NOMO-1 treated with dmso at 0.1 percent for 144 hours (cell line): Measurements from ENCODE around the gene XRN1.
"Not testable (repeated sequence)": the region's sequence is repeated elsewhere in the genome, so short reads cannot be mapped to it uniquely, and the experiment has no call there.

Source experiments
- DNase-seq: peaks from one replicate; lab custom pipeline; 2025; ENCODE audit not compliant: unreplicated experiment; lab: John Stamatoyannopoulos, UW

Gene XRN1

GRCh38 chr3:142436951-142437585 lies 10.8 kb downstream of the XRN1 start:
- no peak for DNase-seq

GRCh38 chr3:142434503-142434902 lies 13.3 kb downstream of the XRN1 start:
- no peak for DNase-seq

GRCh38 chr3:142433110-142433509 lies 14.7 kb downstream of the XRN1 start:
- DNase-seq = no peak

- DNase-seq = no peak
Observed at GRCh38 chr3:142429582-142429981, 18.3 kb downstream of the XRN1 start.

- DNase-seq = no peak
Observed at GRCh38 chr3:142424754-142425153, 23.1 kb downstream of the XRN1 start.

- no peak for DNase-seq
Observed at GRCh38 chr3:142418926-142419592, 28.8 kb downstream of the XRN1 start.

GRCh38 chr3:142417302-142417701 lies 30.5 kb downstream of the XRN1 start:
- DNase-seq = no peak

GRCh38 chr3:142400537-142400936 lies 47.3 kb downstream of the XRN1 start:
- not testable (repeated sequence) for DNase-seq

- DNase-seq = no peak
Observed at GRCh38 chr3:142394921-142395622, 52.8 kb downstream of the XRN1 start.

GRCh38 chr3:142385078-142385477 lies 62.8 kb downstream of the XRN1 start:
- DNase-seq = no peak

GRCh38 chr3:142374687-142375086 lies 73.2 kb downstream of the XRN1 start:
- no peak for DNase-seq

- not testable (repeated sequence) for DNase-seq
Observed at GRCh38 chr3:142369576-142369975, 78.3 kb downstream of the XRN1 start.

- DNase-seq = no peak
Observed at GRCh38 chr3:142366434-142366833, 81.4 kb downstream of the XRN1 start.

- no peak for DNase-seq
Observed at GRCh38 chr3:142363936-142364467, 83.8 kb downstream of the XRN1 start.

GRCh38 chr3:142363433-142363832 lies 84.4 kb downstream of the XRN1 start:
- DNase-seq = not testable (repeated sequence)

- DNase-seq = no peak
Observed at GRCh38 chr3:142359367-142359766, 88.5 kb downstream of the XRN1 start.

GRCh38 chr3:142356818-142357217 lies 91.0 kb downstream of the XRN1 start:
- no peak for DNase-seq

- no peak for DNase-seq
Observed at GRCh38 chr3:142355692-142356091, 92.1 kb downstream of the XRN1 start.

GRCh38 chr3:142354076-142354475 lies 93.8 kb downstream of the XRN1 start:
- no peak for DNase-seq

GRCh38 chr3:142353571-142353970 lies 94.3 kb downstream of the XRN1 start:
- DNase-seq = no peak

- DNase-seq = not testable (repeated sequence)
Observed at GRCh38 chr3:142352698-142353097, 95.1 kb downstream of the XRN1 start.

GRCh38 chr3:142348460-142348859 lies 99.4 kb downstream of the XRN1 start:
- DNase-seq = no peak
